Fibroblast of mammary gland (primary cell): Measurements from ENCODE around the gene TAS2R42.

Experiments
- DNase-seq: peaks from one replicate; pipeline ENCODE4 v3.0.0-alpha.2; 2010; ENCODE audit warnings: low read depth
- H3K4me3 ChIP-seq: 2 replicates; pipeline ENCODE4 v1.5.1; 2011; ENCODE audit warnings: low read depth, mild to moderate bottlenecking, low read length, moderate library complexity; ENCODE audit not compliant: control insufficient read depth
- CTCF ChIP-seq: conservative IDR thresholded peaks from 2 replicates; pipeline ENCODE4 v1.5.1; 2011; ENCODE audit warnings: low read depth, low read length, inconsistent platforms; ENCODE audit not compliant: control insufficient read depth, insufficient read depth

TAS2R42 gene

GRCh38 chr12:11186837-11187236, at the start of gene TAS2R42:
Gene TAS2R42, minus strand, starts transcription at chr12:11186937. Its CDS starts 0 bp downstream, at chr12:11186937.
- no peak within 1 kb of the TSS for H3K4me3 ChIP-seq
- no peak for DNase-seq
- TF ChIP-seq CTCF, result no peak

GRCh38 chr12:11233532-11233931, 46.8 kb upstream of the TAS2R42 start:
- DNase-seq, result no peak
- TF ChIP-seq CTCF, result no peak

GRCh38 chr12:11228296-11228879, 41.7 kb upstream of the TAS2R42 start:
- peak; percentile 55 for TF ChIP-seq CTCF
- peak; percentile 31 for DNase-seq
- H3K4me3 ChIP-seq, result no peak overlapping the region

More at GRCh38 chr12:11233532-11233931, 46.8 kb upstream of the TAS2R42 start:
- no peak overlapping the region for H3K4me3 ChIP-seq

GRCh38 chr12:11227373-11227772, 40.6 kb upstream of the TAS2R42 start:
- no peak for TF ChIP-seq CTCF
- DNase-seq, result no peak
- H3K4me3 ChIP-seq, result no peak overlapping the region

- TF ChIP-seq CTCF, result no peak
- no peak for DNase-seq
- H3K4me3 ChIP-seq, result no peak overlapping the region
Observed at GRCh38 chr12:11209113-11209512, 22.4 kb upstream of the TAS2R42 start.

GRCh38 chr12:11204173-11204572, 17.4 kb upstream of the TAS2R42 start:
- no peak for TF ChIP-seq CTCF
- H3K4me3 ChIP-seq, result no peak overlapping the region
- no peak for DNase-seq

- no peak overlapping the region for H3K4me3 ChIP-seq
- no peak for TF ChIP-seq CTCF
- DNase-seq, result peak; percentile 15
Observed at GRCh38 chr12:11202811-11203210, 16.1 kb upstream of the TAS2R42 start.
